Endometrial microvascular endothelial cells (primary cell): Measurements from ENCODE around the gene CPT1A. TPM values are rescaled to one million over a fixed set of nuclear protein-coding genes. Genes with fewer than 3 reads are reported as not detected.

Experiments
- in situ Hi-C: cut with HindIII; loops from 2 replicates; pipeline ENCODE4 v1.10.0; 2017; ENCODE audit warnings: low sequenced_read_pairs, low pct_unique_long_range_greater_than_20kb; ENCODE audit errors: inconsistent ontology term
- total RNA-seq: library from RNA; depleted of rRNA; stranded (reverse); fragments of >200 nt; gene quantifications from one replicate; pipeline ENCODE4 v1.2.3, GENCODE V29; 2015; ENCODE audit errors: inconsistent ontology term

CPT1A gene
- total RNA-seq, 1 donor from 2014 or later, result 78.5 TPM

- in situ Hi-C loops, result no loop called here
Measured at GRCh38 chr11:68748061-68748460, 93.7 kb downstream of the CPT1A start.

DNA sequence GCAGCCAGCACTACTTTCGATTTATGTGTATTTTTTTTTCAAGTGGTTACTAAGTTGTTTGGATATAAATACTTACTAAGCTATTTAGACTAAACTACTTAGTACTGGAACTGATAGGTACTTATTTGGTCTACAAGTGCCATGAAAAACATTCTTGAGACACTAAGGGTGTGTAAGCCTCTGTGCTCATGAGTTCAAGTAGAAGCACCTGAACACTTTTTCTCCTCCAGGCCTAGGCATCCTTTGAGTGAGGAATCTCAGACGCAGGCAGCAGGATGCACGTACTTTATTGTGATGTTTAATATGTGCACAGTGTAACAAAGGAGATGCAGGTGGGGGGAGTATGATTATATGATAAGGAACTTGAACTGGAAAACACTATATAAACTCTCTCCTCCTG lies 98.2 kb downstream of the CPT1A start:
- in situ Hi-C loops, result no loop called here

DNA sequence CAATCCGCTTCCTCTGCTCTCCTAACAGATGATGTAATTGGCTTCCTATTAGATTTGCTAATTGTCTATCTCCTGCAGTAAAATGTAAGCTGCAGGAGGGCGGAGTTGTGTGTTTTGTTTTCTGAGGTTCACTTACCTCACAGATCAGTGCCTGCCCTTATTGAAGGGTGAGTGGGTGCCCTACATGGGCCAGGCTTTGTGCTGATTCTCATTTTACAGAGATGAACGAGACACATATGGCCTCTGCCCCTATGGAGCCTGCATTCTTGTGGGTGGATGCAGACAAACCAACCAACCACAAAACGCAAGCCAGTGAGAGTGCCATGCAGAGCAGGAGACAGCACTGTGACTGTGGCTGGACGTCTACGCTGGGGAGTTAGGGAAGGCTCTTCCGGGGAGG lies 100.3 kb downstream of the CPT1A start:
- in situ Hi-C loops, result no loop called here

- in situ Hi-C loops, result no loop called here
Measured at GRCh38 chr11:68735646-68736045, 106.1 kb downstream of the CPT1A start.

DNA sequence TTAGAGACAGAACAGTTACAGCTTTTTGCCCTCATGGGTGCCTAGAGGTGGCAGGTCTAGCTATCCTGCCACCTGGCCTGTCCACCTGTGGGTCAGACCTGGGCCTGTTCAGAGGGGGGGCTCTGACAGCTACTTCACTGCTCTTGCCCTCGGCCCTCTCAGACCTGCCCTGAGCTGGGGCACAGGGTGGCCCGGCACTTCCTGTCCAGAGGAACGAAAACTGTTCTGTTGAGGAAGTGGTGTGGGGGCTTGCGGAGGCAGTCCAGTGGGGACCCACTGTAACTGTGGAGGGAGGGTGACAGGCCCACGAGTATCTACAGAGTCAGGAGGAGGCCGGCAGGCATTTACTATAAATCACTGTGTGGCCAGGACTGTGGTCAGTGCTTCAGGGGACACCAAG lies 106.6 kb downstream of the CPT1A start:
- in situ Hi-C loops, result no loop called here

- in situ Hi-C loops, result no loop called here
Measured at GRCh38 chr11:68734111-68734510, 107.6 kb downstream of the CPT1A start.

DNA sequence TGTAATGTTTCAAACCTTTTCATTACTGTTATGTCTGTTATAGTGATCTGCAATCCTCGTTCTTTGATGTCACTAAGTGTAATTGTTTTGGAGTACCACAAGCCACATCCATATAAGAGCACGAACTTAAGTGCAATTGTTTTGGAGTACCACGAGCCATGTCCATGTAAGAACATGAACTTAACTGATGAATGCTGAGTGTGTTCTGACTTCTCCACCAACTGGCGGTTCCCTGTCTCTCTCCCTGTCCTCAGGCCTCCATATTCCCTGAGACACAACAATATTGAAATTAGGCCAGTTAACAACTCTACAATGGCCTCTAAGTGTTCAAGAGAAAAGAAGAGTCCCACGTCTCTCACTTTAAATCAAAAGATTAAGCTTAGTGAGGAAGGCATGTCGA lies 113.9 kb downstream of the CPT1A start:
- in situ Hi-C loops, result no loop called here

- in situ Hi-C loops, result no loop called here
Measured at GRCh38 chr11:68724293-68724692, 117.4 kb downstream of the CPT1A start.

- in situ Hi-C loops, result no loop called here
Measured at GRCh38 chr11:68722143-68722542, 119.6 kb downstream of the CPT1A start.

DNA sequence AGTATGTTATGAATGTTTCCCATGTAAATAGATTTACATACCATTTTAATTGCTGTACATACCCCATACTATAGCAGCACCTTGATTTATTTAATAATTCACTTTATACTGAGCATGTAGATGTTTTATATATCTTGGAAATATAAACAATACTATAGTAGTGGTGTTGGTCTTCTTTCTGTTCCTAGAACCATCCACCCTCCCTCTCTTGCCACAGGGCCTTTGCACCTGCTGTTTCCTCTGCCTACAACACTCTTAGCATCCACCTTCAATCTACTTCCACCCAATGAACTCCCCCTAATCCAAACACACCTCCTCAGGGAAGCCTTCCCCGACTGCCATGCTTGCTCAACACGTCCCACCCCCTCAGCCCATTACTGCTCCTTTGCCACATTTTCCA lies 120.6 kb downstream of the CPT1A start:
- in situ Hi-C loops, result no loop called here

- in situ Hi-C loops, result no loop called here
Measured at GRCh38 chr11:68715456-68716122, 126.1 kb downstream of the CPT1A start.

- in situ Hi-C loops, result no loop called here
Measured at GRCh38 chr11:68714060-68714856, 127.5 kb downstream of the CPT1A start.

GRCh38 chr11:68711114-68711513 lies 130.6 kb downstream of the CPT1A start:
- in situ Hi-C loops, result no loop called here

- in situ Hi-C loops, result no loop called here
Measured at GRCh38 chr11:68710409-68710808, 131.3 kb downstream of the CPT1A start.

DNA sequence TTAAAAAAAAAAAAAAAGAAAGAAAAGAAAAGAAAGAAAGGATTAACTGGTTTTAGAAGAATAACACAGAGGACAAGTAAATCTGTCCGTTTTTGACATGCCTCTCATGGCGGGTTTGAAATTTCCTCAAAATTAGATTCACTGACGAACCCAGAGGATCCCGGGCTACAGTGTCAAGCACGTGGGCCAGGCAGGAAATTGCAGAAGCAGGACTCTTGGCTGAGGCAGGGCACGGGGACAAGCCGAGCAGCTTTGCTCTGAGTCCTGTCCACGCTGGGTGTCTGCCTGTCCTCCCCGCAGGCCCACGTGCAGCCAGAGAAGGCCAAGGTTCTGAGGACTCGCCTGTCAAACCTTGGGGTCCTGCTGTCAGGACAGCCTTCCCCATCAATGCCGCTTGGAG lies 132.7 kb downstream of the CPT1A start:
- in situ Hi-C loops, result no loop called here

DNA sequence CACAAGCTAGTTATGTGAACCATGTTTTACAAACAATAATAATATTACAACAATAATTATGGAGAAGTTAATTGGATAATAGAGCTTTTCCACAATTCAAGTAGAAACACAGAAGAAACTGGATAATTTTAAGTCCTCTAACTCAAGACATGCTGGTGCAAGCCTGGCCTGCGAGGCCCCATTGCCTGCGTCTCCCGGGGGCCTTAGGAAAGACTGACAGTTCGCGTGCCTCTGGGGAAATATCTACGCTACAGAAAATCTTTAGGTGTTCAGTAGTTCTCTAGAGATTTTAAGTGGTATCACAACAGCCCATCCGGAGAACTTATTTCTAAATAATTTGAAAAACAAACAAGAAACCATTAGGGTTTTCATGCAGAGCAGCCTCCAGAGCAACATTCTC lies 134.2 kb downstream of the CPT1A start:
- in situ Hi-C loops, result no loop called here

DNA sequence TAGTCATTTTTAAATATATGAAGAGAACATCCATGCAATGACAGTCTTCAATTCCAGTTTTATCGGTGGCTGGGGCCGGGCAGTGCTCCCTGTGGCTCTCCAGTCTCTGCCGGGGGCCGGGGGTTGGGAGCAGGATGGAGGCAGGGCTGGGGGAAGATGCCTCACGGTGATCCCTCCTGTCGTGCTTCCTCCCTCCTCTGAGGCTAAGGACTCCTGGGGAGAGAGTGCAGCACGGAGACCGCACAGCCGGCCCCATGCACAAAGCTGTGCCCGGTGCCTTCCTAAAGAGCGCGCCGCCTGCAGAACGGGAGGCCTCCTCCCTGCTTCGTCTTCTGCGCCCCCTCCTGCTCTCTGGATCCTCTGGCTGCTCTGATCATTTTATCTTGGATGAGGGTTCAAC lies 136.8 kb downstream of the CPT1A start:
- in situ Hi-C loops, result no loop called here
